ENCODE measurements around the gene C9orf78.
"Not testable (repeated sequence)": the region's sequence is repeated elsewhere in the genome, so short reads cannot be mapped to it uniquely, and the experiment has no call there.

C9orf78 gene

GRCh38 chr9:129809346-129809745, 25.7 kb downstream of the C9orf78 start:
- no peak for DNase-seq

- DNase-seq: peak in 1 of 2 donors; percentile 90
Measured at GRCh38 chr9:129806061-129806460, 29.0 kb downstream of the C9orf78 start.

- no peak for DNase-seq
Measured at GRCh38 chr9:129803676-129804060, 31.4 kb downstream of the C9orf78 start.

GRCh38 chr9:129802833-129803675, 32.0 kb downstream of the C9orf78 start, which contains the start of gene TOR1B:
TOR1B (plus strand) TSS chr9:129803184; CDS start chr9:129803213, 29 bp downstream.
- DNase-seq: peak; percentile 81 to 91

- no peak for DNase-seq
Measured at GRCh38 chr9:129801504-129801903, 33.6 kb downstream of the C9orf78 start.

GRCh38 chr9:129798973-129799372, 36.1 kb downstream of the C9orf78 start:
- DNase-seq: no peak

GRCh38 chr9:129796029-129796428, 39.0 kb downstream of the C9orf78 start:
- not testable (repeated sequence) for DNase-seq

- no peak for DNase-seq
Measured at GRCh38 chr9:129794549-129794948, 40.5 kb downstream of the C9orf78 start.

- DNase-seq: no peak
Measured at GRCh38 chr9:129786481-129786880, 48.6 kb downstream of the C9orf78 start.

- no peak for DNase-seq
Measured at GRCh38 chr9:129785866-129786265, 49.2 kb downstream of the C9orf78 start.

- not testable (repeated sequence) for DNase-seq
Measured at GRCh38 chr9:129784970-129785369, 50.1 kb downstream of the C9orf78 start.

GRCh38 chr9:129783516-129784361, 51.3 kb downstream of the C9orf78 start:
- DNase-seq: peak; percentile 30 to 64

- no peak for DNase-seq
Measured at GRCh38 chr9:129781981-129782380, 53.1 kb downstream of the C9orf78 start.

GRCh38 chr9:129781131-129781530, 53.9 kb downstream of the C9orf78 start:
- no peak for DNase-seq

- DNase-seq: no peak
Measured at GRCh38 chr9:129779560-129780190, 55.4 kb downstream of the C9orf78 start.

GRCh38 chr9:129778469-129778868, 56.6 kb downstream of the C9orf78 start:
- no peak for DNase-seq

GRCh38 chr9:129777769-129778130, 57.3 kb downstream of the C9orf78 start:
- DNase-seq: peak in 1 of 2 donors; percentile 51
